A673 (cell line): ENCODE results near the gene C5orf52.
"Not testable (repeated sequence)": the region's sequence is repeated elsewhere in the genome, so short reads cannot be mapped to it uniquely, and the experiment has no call there.

Source experiments
- CTCF ChIP-seq: fragments of 300-800, 200-600 bp; sonication (generic); conservative IDR thresholded peaks from 2 replicates; pipeline ENCODE4 v1.5.1; 2017; ENCODE audit warnings: low read depth, mild to moderate bottlenecking, antibody characterized with exemption, low read length, moderate library complexity, mixed read lengths
- EZH2 ChIP-seq: fragments of 200-600 bp; sonication (generic); IDR thresholded peaks from 2 replicates; pipeline ENCODE4 v1.6.1; 2017; ENCODE audit warnings: borderline replicate concordance, low read depth, mild to moderate bottlenecking, mixed read lengths, antibody characterized with exemption, low read length; ENCODE audit not compliant: poor library complexity, severe bottlenecking

- TF ChIP-seq CTCF, EZH2: not testable (repeated sequence)
These were observed 27.3 kb downstream of the C5orf52 start for GRCh38 chr5:157698674-157699073.
